ACC112 (cell line): ENCODE measurements around the gene ARHGEF7.

Experiments used
- H2AFZ ChIP-seq: fragments of 200-600 bp; sonication (generic); one replicate; pipeline ENCODE4 v1.6.0; 2017; ENCODE audit warnings: antibody characterized with exemption, low read length; ENCODE audit not compliant: unreplicated experiment
- H3K27ac ChIP-seq: fragments of 200-600 bp; sonication (generic); 2 replicates; pipeline ENCODE4 v1.5.1; 2014; ENCODE audit warnings: low read depth, mild to moderate bottlenecking, antibody characterized with exemption, low read length, moderate library complexity
- H3K27me3 ChIP-seq: fragments of 200-600 bp; sonication (generic); 2 replicates; pipeline ENCODE4 v1.6.1; 2014; ENCODE audit warnings: mild to moderate bottlenecking, antibody characterized with exemption, low read length, moderate library complexity, mixed read lengths; ENCODE audit not compliant: insufficient read depth
- H3K36me3 ChIP-seq: fragments of 200-600 bp; sonication (generic); 2 replicates; pipeline ENCODE4 v1.6.1; 2016; ENCODE audit warnings: mild to moderate bottlenecking, antibody characterized with exemption, low read length, moderate library complexity, mixed read lengths; ENCODE audit not compliant: insufficient read depth
- H3K4me1 ChIP-seq: fragments of 200-600 bp; sonication (generic); one replicate; pipeline ENCODE4 v1.6.1; 2016; ENCODE audit warnings: low read length, mixed read lengths; ENCODE audit not compliant: insufficient read depth, unreplicated experiment, control insufficient read depth
- H3K4me3 ChIP-seq: fragments of 200-600 bp; sonication (generic); 2 replicates; pipeline ENCODE4 v1.5.1; 2014; ENCODE audit warnings: mild to moderate bottlenecking, low read depth, low read length
- H3K79me2 ChIP-seq: fragments of 200-600 bp; sonication (generic); one replicate; pipeline ENCODE4 v1.6.0; 2016; ENCODE audit warnings: low read length; ENCODE audit not compliant: control insufficient read depth, unreplicated experiment, insufficient read depth

The ARHGEF7 gene

GRCh38 chr13:111317571-111318345, 202.6 kb downstream of the ARHGEF7 start:
- Histone ChIP-seq H3K27ac (no peak overlapping the region), H3K27me3 (no peaks in the 10 kb centered on the region), H3K79me2 (no peaks in the 10 kb centered on the region), H3K4me1 (no peaks in the 10 kb centered on the region), H3K36me3 (no peaks in the 10 kb centered on the region), H3K4me3 (no peak overlapping the region), H2AFZ (no peak overlapping the region)

- H3K36me3 ChIP-seq, result no peaks in the 10 kb centered on the region
- H3K79me2 ChIP-seq, result no peaks in the 10 kb centered on the region
- H3K27me3 ChIP-seq, result no peaks in the 10 kb centered on the region
- H2AFZ ChIP-seq, result no peak overlapping the region
- no peaks in the 10 kb centered on the region for H3K4me1 ChIP-seq
- no peak overlapping the region for H3K27ac ChIP-seq
- no peak overlapping the region for H3K4me3 ChIP-seq
These were observed 203.3 kb downstream of the ARHGEF7 start for GRCh38 chr13:111318386-111318785.

- H3K27ac ChIP-seq, result no peak overlapping the region
- no peak overlapping the region for H3K4me3 ChIP-seq
- no peaks in the 10 kb centered on the region for H3K4me1 ChIP-seq
- H3K27me3 ChIP-seq, result no peaks in the 10 kb centered on the region
- no peaks in the 10 kb centered on the region for H3K79me2 ChIP-seq
- no peak overlapping the region for H2AFZ ChIP-seq
- no peaks in the 10 kb centered on the region for H3K36me3 ChIP-seq
These were observed 204.4 kb downstream of the ARHGEF7 start for GRCh38 chr13:111319521-111319920.

GRCh38 chr13:111319998-111320911, 205.1 kb downstream of the ARHGEF7 start, which contains the start of gene TEX29:
Gene TEX29 (plus strand): TSS chr13:111320642. CDS start chr13:111320891, 249 bp downstream.
- Histone ChIP-seq H3K4me1 (no peaks in the 10 kb centered on the region), H3K79me2 (no peaks in the 10 kb centered on the region), H2AFZ (no peak within 1 kb of the TSS), H3K27ac (no peak within 1 kb of the TSS), H3K27me3 (no peaks in the 10 kb centered on the region), H3K4me3 (no peak within 1 kb of the TSS), H3K36me3 (no peaks in the 10 kb centered on the region)

GRCh38 chr13:111322001-111322915, 207.1 kb downstream of the ARHGEF7 start:
- no peak overlapping the region for H3K4me3 ChIP-seq
- no peak overlapping the region for H3K27ac ChIP-seq
- no peaks in the 10 kb centered on the region for H3K79me2 ChIP-seq
- no peaks in the 10 kb centered on the region for H3K36me3 ChIP-seq
- no peaks in the 10 kb centered on the region for H3K4me1 ChIP-seq
- H2AFZ ChIP-seq, result no peak overlapping the region
- H3K27me3 ChIP-seq, result no peaks in the 10 kb centered on the region

- no peaks in the 10 kb centered on the region for H3K36me3 ChIP-seq
- no peak overlapping the region for H3K4me3 ChIP-seq
- H3K79me2 ChIP-seq, result no peaks in the 10 kb centered on the region
- no peak overlapping the region for H3K27ac ChIP-seq
- no peak overlapping the region for H2AFZ ChIP-seq
- H3K4me1 ChIP-seq, result no peaks in the 10 kb centered on the region
- H3K27me3 ChIP-seq, result no peaks in the 10 kb centered on the region
These were observed 207.8 kb downstream of the ARHGEF7 start for GRCh38 chr13:111322916-111323331.

- Histone ChIP-seq H3K27me3 (no peaks in the 10 kb centered on the region), H3K4me1 (no peaks in the 10 kb centered on the region), H3K27ac (no peak overlapping the region), H3K36me3 (no peaks in the 10 kb centered on the region), H3K4me3 (no peak overlapping the region), H3K79me2 (no peaks in the 10 kb centered on the region), H2AFZ (no peak overlapping the region)
These were observed 208.4 kb downstream of the ARHGEF7 start for GRCh38 chr13:111323549-111323948.

GRCh38 chr13:111323950-111324651, 209.0 kb downstream of the ARHGEF7 start:
- H3K79me2 ChIP-seq, result no peaks in the 10 kb centered on the region
- H3K4me3 ChIP-seq, result no peak overlapping the region
- H3K4me1 ChIP-seq, result no peaks in the 10 kb centered on the region
- H3K27me3 ChIP-seq, result no peaks in the 10 kb centered on the region
- H2AFZ ChIP-seq, result no peak overlapping the region
- H3K27ac ChIP-seq, result no peak overlapping the region
- no peaks in the 10 kb centered on the region for H3K36me3 ChIP-seq

- no peaks in the 10 kb centered on the region; the same call in 1 of the 2 replicates for H3K27me3 ChIP-seq
These were observed 209.6 kb downstream of the ARHGEF7 start for GRCh38 chr13:111324736-111325135.

More at GRCh38 chr13:111324736-111325135, 209.6 kb downstream of the ARHGEF7 start:
- Histone ChIP-seq H3K4me3 (no peak overlapping the region), H3K79me2 (no peaks in the 10 kb centered on the region), H2AFZ (no peak overlapping the region), H3K27ac (no peak overlapping the region), H3K4me1 (no peaks in the 10 kb centered on the region), H3K36me3 (no peaks in the 10 kb centered on the region)
